Activated CD4-positive, alpha-beta memory T cell treated with anti-CD3 and anti-CD28 coated beads for 36 hours (primary cell): ENCODE data around the gene FXR2. TPM values are rescaled to one million over a fixed set of nuclear protein-coding genes. Genes with fewer than 3 reads are reported as not detected.
"Not testable (repeated sequence)": the region's sequence is repeated elsewhere in the genome, so short reads cannot be mapped to it uniquely, and the experiment has no call there.

Experiments
- CTCF ChIA-PET: fragments of 350-600 bp; sonication (Branson Sonifier 250); formaldehyde crosslinking; loops from one replicate; lab custom pipeline; 2021; ENCODE audit warnings: antibody characterized with exemption, inconsistent platforms; lab: Charles Lee
- POLR2A ChIA-PET: fragments of 350-600 bp; sonication (Branson Sonifier 250); formaldehyde crosslinking; loops from one replicate; lab custom pipeline; 2021; ENCODE audit warnings: antibody characterized with exemption; lab: Charles Lee
- DNase-seq: peaks from one replicate; pipeline ENCODE4 v3.0.0-alpha.2; 2020
- H3K27ac Mint-ChIP-seq: one replicate; pipeline ENCODE4 v1.8.0; 2021; ENCODE audit warnings: mixed read lengths
- H3K27me3 Mint-ChIP-seq: one replicate; pipeline ENCODE4 v1.8.0; 2021; ENCODE audit warnings: mixed read lengths
- H3K36me3 Mint-ChIP-seq: one replicate; pipeline ENCODE4 v1.8.0; 2021; ENCODE audit warnings: mixed read lengths
- H3K4me1 Mint-ChIP-seq: one replicate; pipeline ENCODE4 v1.8.0; 2021; ENCODE audit warnings: low read depth, mixed read lengths
- H3K4me3 Mint-ChIP-seq: one replicate; pipeline ENCODE4 v1.8.0; 2021; ENCODE audit warnings: mild to moderate bottlenecking, mixed read lengths
- H3K9me3 Mint-ChIP-seq: one replicate; pipeline ENCODE4 v1.8.0; 2021; ENCODE audit warnings: mixed read lengths
- intact Hi-C: fragments of 100-400 bp; cut with micrococcal nuclease; formaldehyde crosslinking; loops from one replicate; pipeline ENCODE4 v1.15.1; 2023
- total RNA-seq, 2 experiments: library from RNA; stranded (reverse); gene quantifications; one replicate each; pipeline ENCODE4 v1.2.3, GENCODE V29; 2021

The FXR2 gene
- total RNA-seq, 2 experiments from 2014 or later = 37.5 to 40.1 TPM

GRCh38 chr17:7611635-7612293 is 2.9 kb downstream of the FXR2 start:
- no peak overlapping the region for H3K27ac Mint-ChIP-seq
- no peaks in the 10 kb centered on the region for H3K27me3 Mint-ChIP-seq
- peaks cover 35% of the 10 kb centered on the region for H3K4me1 Mint-ChIP-seq
- CTCF ChIA-PET = interaction anchor here (1.6 to 5.5 kb wide), 2 partner anchors 23 to 76 kb away, joined by 6 to 38 read pairs; partner anchors contain the start of genes TP53 and WRAP53
- intact Hi-C loops = no loop called here
- H3K9me3 Mint-ChIP-seq = no peaks in the 10 kb centered on the region
- POLR2A ChIA-PET = interaction anchor here (3.8 kb wide), 1 partner anchor 75 kb away, joined by 31 read pairs; the partner anchor contains the start of gene TP53
- DNase-seq = no peak
- H3K36me3 Mint-ChIP-seq = peaks cover 5% of the 10 kb centered on the region
- no peak overlapping the region for H3K4me3 Mint-ChIP-seq

- H3K27me3 Mint-ChIP-seq = no peaks in the 10 kb centered on the region
- ChIA-PET CTCF (interaction anchor here (5.5 kb wide), 1 partner anchor 77 kb away, joined by 38 read pairs; the partner anchor contains the start of genes TP53 and WRAP53), POLR2A (no interaction called here)
- intact Hi-C loops = no loop called here
- H3K4me3 Mint-ChIP-seq = no peak overlapping the region
- peaks cover 13% of the 10 kb centered on the region for H3K36me3 Mint-ChIP-seq
- peaks cover 37% of the 10 kb centered on the region for H3K4me1 Mint-ChIP-seq
- H3K9me3 Mint-ChIP-seq = no peaks in the 10 kb centered on the region
- H3K27ac Mint-ChIP-seq = no peak overlapping the region
- DNase-seq = no peak
Observed at GRCh38 chr17:7610641-7611040, 4.1 kb downstream of the FXR2 start.

GRCh38 chr17:7606280-7606679 is 8.4 kb downstream of the FXR2 start:
- H3K27me3 Mint-ChIP-seq = no peaks in the 10 kb centered on the region
- H3K27ac Mint-ChIP-seq = no peak overlapping the region
- peaks cover 15% of the 10 kb centered on the region for H3K4me1 Mint-ChIP-seq
- intact Hi-C loops = no loop called here
- ChIA-PET CTCF (interaction anchor here (1.0 kb wide), 1 partner anchor 9 kb away, joined by 3 read pairs; no protein-coding TSS in a partner anchor), POLR2A (no interaction called here)
- no peaks in the 10 kb centered on the region for H3K9me3 Mint-ChIP-seq
- DNase-seq = no peak
- H3K36me3 Mint-ChIP-seq = peaks cover 36% of the 10 kb centered on the region
- H3K4me3 Mint-ChIP-seq = no peak overlapping the region

GRCh38 chr17:7597561-7597960 is 17.1 kb downstream of the FXR2 start:
- POLR2A ChIA-PET, H3K4me3 Mint-ChIP-seq, H3K4me1 Mint-ChIP-seq, CTCF ChIA-PET, H3K9me3 Mint-ChIP-seq, H3K27ac Mint-ChIP-seq, DNase-seq, H3K27me3 Mint-ChIP-seq, intact Hi-C loops: not testable (repeated sequence)
- H3K36me3 Mint-ChIP-seq = peaks cover 51% of the 10 kb centered on the region

GRCh38 chr17:7593296-7593695 is 21.4 kb downstream of the FXR2 start:
- ChIA-PET CTCF (interaction anchor here (0.9 kb wide), 1 partner anchor 78 kb away, joined by 3 read pairs; no protein-coding TSS in a partner anchor), POLR2A (interaction anchor here (1.2 kb wide), 1 partner anchor 10 kb away, joined by 4 read pairs; the partner anchor contains the start of gene MPDU1)
- DNase-seq = no peak
- Mint-ChIP-seq H3K27ac (no peak overlapping the region), H3K9me3 (no peaks in the 10 kb centered on the region), H3K36me3 (peaks cover 45% of the 10 kb centered on the region), H3K4me3 (no peak overlapping the region), H3K4me1 (no peaks in the 10 kb centered on the region), H3K27me3 (no peaks in the 10 kb centered on the region)
- intact Hi-C loops = no loop called here

- ChIA-PET POLR2A (interaction anchor here (1.2 kb wide), 1 partner anchor 9 kb away, joined by 4 read pairs; the partner anchor contains the start of gene MPDU1), CTCF (no interaction called here)
- H3K9me3 Mint-ChIP-seq = no peaks in the 10 kb centered on the region
- H3K4me1 Mint-ChIP-seq = no peaks in the 10 kb centered on the region
- H3K36me3 Mint-ChIP-seq = peaks cover 50% of the 10 kb centered on the region
- H3K4me3 Mint-ChIP-seq = no peak overlapping the region
- no peak for DNase-seq
- H3K27me3 Mint-ChIP-seq = no peaks in the 10 kb centered on the region
- H3K27ac Mint-ChIP-seq = no peak overlapping the region
- intact Hi-C loops = no loop called here
Observed at GRCh38 chr17:7592422-7593021, 22.2 kb downstream of the FXR2 start.

- Mint-ChIP-seq H3K4me1 (no peaks in the 10 kb centered on the region), H3K27me3 (no peaks in the 10 kb centered on the region), H3K27ac (no peak overlapping the region), H3K9me3 (no peaks in the 10 kb centered on the region), H3K4me3 (no peak overlapping the region), H3K36me3 (peaks cover 48% of the 10 kb centered on the region)
- no peak for DNase-seq
- intact Hi-C loops = no loop called here
- ChIA-PET CTCF (no interaction called here), POLR2A (no interaction called here)
Observed at GRCh38 chr17:7591596-7591995, 23.1 kb downstream of the FXR2 start.

GRCh38 chr17:7590743-7591142 is 24.0 kb downstream of the FXR2 start:
- no peak overlapping the region for H3K27ac Mint-ChIP-seq
- POLR2A ChIA-PET = no interaction called here

GRCh38 chr17:7589891-7590691 is 24.6 kb downstream of the FXR2 start, which contains the start of gene SOX15:
SOX15 (minus strand) TSS chr17:7590094; CDS start chr17:7589676, 418 bp downstream.
- no peaks in the 10 kb centered on the region for H3K9me3 Mint-ChIP-seq
- peaks cover 5% of the 10 kb centered on the region for H3K4me1 Mint-ChIP-seq
- peaks cover 36% of the 10 kb centered on the region for H3K36me3 Mint-ChIP-seq
- CTCF ChIA-PET = interaction anchor here (0.5 to 7.7 kb wide), 27 partner anchors 10 to 869 kb away, joined by 3 to 57 read pairs (median 5); partner anchors contain the start of genes CD68, FXR2, SAT2 and SENP3
- intact Hi-C loops = no loop called here
- no peak within 1 kb of the TSS for H3K27ac Mint-ChIP-seq
- no peaks in the 10 kb centered on the region for H3K27me3 Mint-ChIP-seq
- POLR2A ChIA-PET = interaction anchor here (1.2 to 1.6 kb wide), 3 partner anchors 9 to 105 kb away, joined by 3 to 9 read pairs (median 4); no protein-coding TSS in a partner anchor
- no peak within 1 kb of the TSS for H3K4me3 Mint-ChIP-seq
- DNase-seq = peak; percentile 11

More at GRCh38 chr17:7590743-7591142, 24.0 kb downstream of the FXR2 start:
- H3K27me3 Mint-ChIP-seq = no peaks in the 10 kb centered on the region
- H3K9me3 Mint-ChIP-seq = no peaks in the 10 kb centered on the region
- peaks cover 1% of the 10 kb centered on the region for H3K4me1 Mint-ChIP-seq
- CTCF ChIA-PET = interaction anchor here (0.5 to 2.6 kb wide), 5 partner anchors 24 to 868 kb away, joined by 3 to 28 read pairs (median 14); partner anchors contain the start of gene FXR2
- no peak overlapping the region for H3K4me3 Mint-ChIP-seq
- DNase-seq = no peak
- intact Hi-C loops = no loop called here
- peaks cover 43% of the 10 kb centered on the region for H3K36me3 Mint-ChIP-seq

GRCh38 chr17:7589204-7589868 is 25.4 kb downstream of the FXR2 start:
- ChIA-PET POLR2A (interaction anchor here (1.2 to 1.6 kb wide), 4 partner anchors 9 to 104 kb away, joined by 3 to 9 read pairs (median 4); no protein-coding TSS in a partner anchor), CTCF (interaction anchor here (0.5 to 7.7 kb wide), 26 partner anchors 9 to 684 kb away, joined by 3 to 57 read pairs (median 5); partner anchors contain the start of genes CD68, FXR2, SAT2 and SENP3)
- Mint-ChIP-seq H3K36me3 (peaks cover 35% of the 10 kb centered on the region), H3K4me1 (peaks cover 10% of the 10 kb centered on the region), H3K9me3 (no peaks in the 10 kb centered on the region), H3K27ac (no peak overlapping the region), H3K4me3 (no peak overlapping the region), H3K27me3 (no peaks in the 10 kb centered on the region)
- intact Hi-C loops = no loop called here
- peak; percentile 74 for DNase-seq
